T-helper 9 cell (primary cell): ENCODE measurements around the gene BDNF.

ENCODE experiments used
- DNase-seq: peaks from one replicate; pipeline ENCODE4 v3.0.0-alpha.2; 2020

BDNF gene

DNA sequence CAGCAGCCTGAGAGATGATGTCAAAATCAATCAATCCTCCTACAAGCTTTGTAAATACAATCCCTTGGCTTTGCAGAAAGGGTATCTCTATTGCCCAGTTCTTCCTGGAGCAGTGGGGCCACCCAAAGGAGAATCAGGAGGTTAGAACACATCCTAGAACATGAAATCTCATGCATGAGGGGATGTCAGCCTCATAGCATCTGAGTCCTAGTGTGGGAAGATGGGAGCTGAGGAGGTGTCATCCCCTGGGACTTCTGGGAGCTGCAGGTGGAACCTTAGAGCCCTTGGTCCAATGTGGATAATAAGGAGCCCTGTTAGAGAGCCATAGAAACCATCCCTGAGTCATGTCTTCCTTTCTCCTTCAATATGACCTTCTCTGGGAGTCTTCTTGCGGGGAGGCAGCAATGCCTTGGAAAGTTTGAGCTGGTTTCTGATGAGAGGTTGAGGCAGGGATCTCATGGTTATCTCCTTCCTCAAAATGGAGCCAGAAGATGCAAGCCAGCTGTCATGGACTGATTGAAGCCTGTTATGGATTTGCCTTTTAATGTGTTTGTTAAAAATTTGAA, 74.8 kb downstream of the BDNF start:
- DNase-seq = no peak

- no peak for DNase-seq
These were observed 76.2 kb downstream of the BDNF start for GRCh38 chr11:27623945-27624523.

- DNase-seq = no peak
These were observed 77.5 kb downstream of the BDNF start for GRCh38 chr11:27622541-27623300.

GRCh38 chr11:27621405-27622161, 78.7 kb downstream of the BDNF start:
- no peak for DNase-seq

DNA sequence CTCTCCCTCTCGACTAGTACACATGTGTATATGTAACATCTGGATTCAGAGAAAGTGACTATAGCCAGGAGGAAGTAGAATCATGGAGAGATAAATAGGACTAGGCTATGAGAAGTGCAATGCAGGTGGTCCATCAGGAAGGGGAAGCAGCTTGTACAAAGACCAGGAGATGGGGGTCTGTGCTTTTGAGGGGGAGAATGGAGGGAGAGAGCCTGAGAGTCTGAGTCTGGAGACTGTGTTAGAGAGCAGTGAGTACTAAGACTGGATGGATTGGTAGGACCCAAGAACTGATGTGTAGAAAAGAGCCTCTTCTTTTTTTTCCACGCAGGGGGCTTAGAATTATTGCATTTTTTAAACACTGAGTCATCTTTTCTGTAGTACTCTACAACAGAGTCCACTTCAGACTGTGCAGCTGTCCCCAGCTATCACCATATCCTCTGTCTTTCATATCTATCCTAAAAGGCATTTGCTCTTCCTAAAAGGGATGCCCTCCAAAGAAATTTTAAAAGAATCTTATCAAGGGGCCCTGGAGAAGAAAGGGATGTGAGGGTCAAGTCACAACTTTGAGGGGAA, 80.4 kb downstream of the BDNF start:
- DNase-seq = no peak

DNA sequence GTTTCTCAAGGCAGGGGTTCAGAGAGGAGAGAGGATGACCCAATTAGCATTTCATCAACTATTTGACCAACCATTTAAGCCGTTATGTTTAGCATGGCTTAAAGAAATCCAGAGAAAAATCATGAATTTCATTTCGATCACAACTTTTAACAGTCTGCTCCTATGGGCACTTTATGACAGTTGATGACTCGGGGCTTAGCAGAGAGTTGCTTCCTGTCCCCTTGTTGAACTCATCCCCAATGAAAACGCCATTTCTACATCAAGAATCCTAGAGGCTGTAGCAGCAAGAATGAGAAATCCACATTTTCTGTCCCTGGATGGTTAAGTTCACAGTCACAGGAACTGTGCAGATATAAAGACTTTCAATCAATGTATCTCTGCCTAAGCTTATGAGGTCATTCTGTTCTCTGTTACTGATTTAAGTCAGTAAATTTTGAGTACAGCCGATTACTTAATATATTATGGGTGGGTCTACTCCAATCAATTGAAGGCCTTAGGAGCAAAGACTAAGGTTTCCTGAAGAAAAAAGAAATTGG, 81.1 kb downstream of the BDNF start:
- DNase-seq = no peak

- no peak for DNase-seq
These were observed 81.9 kb downstream of the BDNF start for GRCh38 chr11:27618281-27618915.

- no peak for DNase-seq
These were observed 83.5 kb downstream of the BDNF start for GRCh38 chr11:27616711-27617110.

GRCh38 chr11:27615833-27616232, 84.4 kb downstream of the BDNF start:
- DNase-seq = no peak

DNA sequence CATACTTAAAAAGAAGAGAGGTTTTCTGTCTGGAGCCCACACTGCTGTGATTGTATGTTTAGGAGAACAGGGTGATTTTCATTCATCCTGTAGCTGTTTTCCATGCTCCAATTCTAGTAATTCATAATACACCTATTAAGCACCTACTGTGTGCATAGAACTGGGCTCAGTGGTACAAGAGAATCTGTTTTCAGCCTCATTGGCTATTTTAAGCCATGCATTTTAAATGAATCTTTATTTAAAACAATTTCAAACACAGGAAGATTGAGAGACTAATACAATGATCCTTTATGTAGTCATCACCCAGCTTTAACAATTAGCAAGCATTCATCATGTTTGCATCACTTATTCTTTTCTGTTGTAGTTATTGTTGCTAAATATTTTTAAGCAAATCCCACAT, 86.2 kb downstream of the BDNF start:
- DNase-seq = no peak

GRCh38 chr11:27612932-27613880, 87.0 kb downstream of the BDNF start:
- no peak for DNase-seq

- no peak for DNase-seq
These were observed 88.3 kb downstream of the BDNF start for GRCh38 chr11:27611947-27612455.

- DNase-seq = no peak
These were observed 88.9 kb downstream of the BDNF start for GRCh38 chr11:27611390-27611789.

GRCh38 chr11:27610946-27611345, 89.3 kb downstream of the BDNF start:
- DNase-seq = no peak

DNA sequence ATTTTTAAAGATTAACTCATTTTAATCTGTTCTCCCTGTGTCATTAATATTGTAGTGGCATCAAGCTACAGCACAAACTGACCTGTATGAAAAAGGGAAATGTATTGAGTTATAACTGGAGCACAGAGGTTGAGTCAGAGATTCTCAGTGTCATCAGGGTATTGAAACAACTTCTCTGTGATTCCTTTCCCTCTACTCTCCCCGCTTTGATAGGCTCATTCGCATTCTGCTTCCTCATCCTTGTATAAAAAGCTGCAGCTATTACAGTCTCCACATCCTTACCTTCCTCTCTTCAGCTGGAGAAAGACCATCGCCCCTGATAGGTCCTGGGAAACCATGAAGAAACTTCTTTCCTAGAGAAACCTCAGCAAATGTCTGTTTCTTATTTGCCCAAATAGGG, 90.0 kb downstream of the BDNF start:
- no peak for DNase-seq

GRCh38 chr11:27608951-27609350, 91.3 kb downstream of the BDNF start:
- no peak for DNase-seq

DNA sequence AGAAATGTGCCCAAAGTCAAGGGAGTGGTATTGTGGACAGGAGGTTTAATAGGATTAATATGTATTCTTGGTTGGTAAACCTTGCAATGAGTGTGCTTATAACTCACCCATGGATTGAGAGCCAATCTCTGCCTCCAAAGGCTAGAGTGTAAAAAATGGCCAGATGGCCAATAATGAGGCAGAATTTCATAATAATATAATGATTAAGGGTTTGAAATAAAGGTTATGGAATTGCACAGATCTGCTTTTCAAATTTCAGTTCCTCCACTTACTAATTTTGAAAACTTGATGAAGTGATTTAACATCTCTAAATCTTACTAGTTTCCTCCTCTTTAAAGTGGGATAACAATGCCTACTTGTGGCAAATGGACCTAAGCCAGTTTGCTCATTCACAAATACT, 94.8 kb downstream of the BDNF start:
- DNase-seq = no peak
